ENCODE results near the gene MALRD1.

MALRD1 gene

GRCh38 chr10:19332304-19332703, 283.7 kb downstream of the MALRD1 start:
- Histone ChIP-seq H3K4me1 (no peaks in the 10 kb centered on the region), H4K20me1 (no peaks in the 10 kb centered on the region), H3K9me3 (replicated peaks in 1 of 11) (no peaks in the 10 kb centered on the region; a peak in 1 of 22 replicates), H3K27me3 (no peaks in the 10 kb centered on the region), H3K27ac (no peak overlapping the region), H3K36me3 (no peaks in the 10 kb centered on the region), H3K9ac (no peak overlapping the region), H3K4me2 (no peak overlapping the region), H3K4me3 (no peak overlapping the region)
- TF ChIP-seq Cebpa-rat (IDR thresholded peaks at IDR 0.05), result peak in 2 of 11 experiments; percentile 20 to 28; a peak in 1 of 22 replicates

- Histone ChIP-seq H3K27me3 (no peaks in the 10 kb centered on the region), H3K4me1 (no peaks in the 10 kb centered on the region), H3K4me2 (no peak overlapping the region), H3K27ac (no peak overlapping the region), H3K9me3 (replicated peaks in 1 of 11) (no peaks in the 10 kb centered on the region; a peak in 1 of 22 replicates), H4K20me1 (no peaks in the 10 kb centered on the region), H3K9ac (no peak overlapping the region), H3K4me3 (no peak overlapping the region), H3K36me3 (no peaks in the 10 kb centered on the region)
- no peak for TF ChIP-seq Cebpa-rat (IDR thresholded peaks at IDR 0.05)
Observed at GRCh38 chr10:19333631-19334030, 285.0 kb downstream of the MALRD1 start.

DNA sequence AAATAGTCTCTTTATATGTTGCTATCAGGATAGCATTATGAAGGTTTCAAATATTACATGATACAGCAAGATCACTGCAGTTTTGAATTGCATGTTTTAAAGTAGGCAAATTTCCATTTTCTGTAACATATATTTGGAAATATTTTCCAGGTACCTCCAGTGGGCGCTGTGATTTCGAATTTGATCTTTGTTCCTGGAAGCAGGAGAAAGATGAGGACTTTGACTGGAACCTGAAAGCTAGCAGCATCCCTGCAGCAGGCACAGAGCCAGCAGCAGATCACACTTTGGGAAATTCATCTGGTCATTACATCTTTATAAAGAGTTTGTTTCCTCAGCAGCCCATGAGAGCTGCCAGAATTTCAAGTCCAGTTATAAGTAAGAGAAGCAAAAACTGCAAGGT, 299.0 kb downstream of the MALRD1 start:
- TF ChIP-seq Cebpa-rat (IDR thresholded peaks at IDR 0.05), result no peak
- H3K4me1 ChIP-seq, result no peaks in the 10 kb centered on the region
- H3K9ac ChIP-seq, result no peak overlapping the region
- no peaks in the 10 kb centered on the region for H3K36me3 ChIP-seq
- H3K4me2 ChIP-seq, result no peak overlapping the region
- no peaks in the 10 kb centered on the region for H3K9me3 ChIP-seq (replicated peaks in 1 of 11)
- no peak overlapping the region for H3K27ac ChIP-seq
- H3K4me3 ChIP-seq, result no peak overlapping the region
- H3K27me3 ChIP-seq, result no peaks in the 10 kb centered on the region
- no peaks in the 10 kb centered on the region for H4K20me1 ChIP-seq

- H3K27me3 ChIP-seq, result no peaks in the 10 kb centered on the region
- no peaks in the 10 kb centered on the region for H3K4me1 ChIP-seq
- no peak overlapping the region for H3K9ac ChIP-seq
- no peaks in the 10 kb centered on the region for H3K9me3 ChIP-seq (replicated peaks in 1 of 11)
- H4K20me1 ChIP-seq, result no peaks in the 10 kb centered on the region
- H3K4me2 ChIP-seq, result no peak overlapping the region
- H3K36me3 ChIP-seq, result no peaks in the 10 kb centered on the region
- TF ChIP-seq Cebpa-rat (IDR thresholded peaks at IDR 0.05), result no peak
- H3K27ac ChIP-seq, result no peak overlapping the region
- H3K4me3 ChIP-seq, result no peak overlapping the region
Observed at GRCh38 chr10:19367176-19367575, 318.6 kb downstream of the MALRD1 start.

DNA sequence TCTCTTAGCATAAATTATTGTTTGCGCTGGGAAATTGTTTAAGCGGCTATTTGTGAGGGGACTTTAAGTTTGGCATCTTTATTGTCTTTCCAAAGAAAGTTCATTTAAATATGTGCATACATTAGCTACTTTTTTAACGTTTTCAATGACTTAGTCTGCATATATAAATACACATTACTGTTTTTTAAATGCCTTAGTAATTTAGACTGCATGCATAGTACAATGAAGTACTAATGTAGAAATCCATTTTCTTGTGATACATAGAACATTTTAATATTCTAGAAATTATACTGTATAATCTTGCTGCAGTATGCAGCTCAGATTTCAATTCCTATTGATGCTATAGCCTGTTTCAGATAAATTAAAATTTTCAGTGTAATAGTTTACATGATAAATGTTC, 325.4 kb downstream of the MALRD1 start:
- Histone ChIP-seq H3K9me3 (replicated peaks in 1 of 11) (no peaks in the 10 kb centered on the region), H3K27ac (no peak overlapping the region), H4K20me1 (no peaks in the 10 kb centered on the region), H3K9ac (no peak overlapping the region), H3K36me3 (no peaks in the 10 kb centered on the region), H3K4me1 (0 out of 20 replicates have a peak, but pooled peaks cover 0 to 5% (median 0%) of the 10 kb centered on the region in 10 experiments), H3K27me3 (no peaks in the 10 kb centered on the region), H3K4me3 (no peak overlapping the region), H3K4me2 (no peak overlapping the region)
- no peak for TF ChIP-seq Cebpa-rat (IDR thresholded peaks at IDR 0.05)

- Histone ChIP-seq H3K9me3 (replicated peaks in 1 of 11) (no peaks in the 10 kb centered on the region), H3K4me3 (no peak overlapping the region), H3K36me3 (no peaks in the 10 kb centered on the region), H3K4me1 (no peaks in the 10 kb centered on the region), H3K4me2 (no peak overlapping the region), H3K27me3 (no peaks in the 10 kb centered on the region), H3K27ac (no peak overlapping the region), H3K9ac (no peak overlapping the region), H4K20me1 (no peaks in the 10 kb centered on the region)
- TF ChIP-seq Cebpa-rat (IDR thresholded peaks at IDR 0.05), result no peak
Observed at GRCh38 chr10:19385846-19386450, 337.3 kb downstream of the MALRD1 start.

DNA sequence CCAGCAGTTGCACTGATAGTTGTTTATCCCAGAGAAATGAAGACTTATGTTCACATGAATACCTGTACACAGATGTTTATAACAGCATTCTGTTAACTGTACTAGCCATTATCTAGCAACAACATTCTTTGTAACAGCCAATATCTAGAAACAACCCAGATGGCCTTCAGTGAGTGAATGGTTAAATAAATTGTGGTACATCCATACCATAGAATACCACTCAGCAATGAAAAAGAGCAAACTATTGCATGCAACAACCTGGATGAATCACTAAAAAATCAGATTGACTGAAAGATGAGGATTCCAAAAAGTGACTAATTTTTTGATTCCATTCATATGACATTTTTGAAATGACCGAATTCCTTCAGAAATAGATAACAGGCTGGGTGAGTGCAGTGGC, 360.3 kb downstream of the MALRD1 start:
- Histone ChIP-seq H3K36me3 (no peaks in the 10 kb centered on the region), H3K4me2 (no peak overlapping the region), H3K27me3 (no peaks in the 10 kb centered on the region), H3K9ac (no peak overlapping the region), H3K9me3 (replicated peaks in 1 of 11) (0 out of 22 replicates have a peak, but pooled peaks cover 0 to 5% (median 0%) of the 10 kb centered on the region in 11 experiments), H3K4me1 (no peaks in the 10 kb centered on the region), H3K27ac (no peak overlapping the region), H4K20me1 (no peaks in the 10 kb centered on the region), H3K4me3 (no peak overlapping the region)
- TF ChIP-seq Cebpa-rat (IDR thresholded peaks at IDR 0.05), result no peak

DNA sequence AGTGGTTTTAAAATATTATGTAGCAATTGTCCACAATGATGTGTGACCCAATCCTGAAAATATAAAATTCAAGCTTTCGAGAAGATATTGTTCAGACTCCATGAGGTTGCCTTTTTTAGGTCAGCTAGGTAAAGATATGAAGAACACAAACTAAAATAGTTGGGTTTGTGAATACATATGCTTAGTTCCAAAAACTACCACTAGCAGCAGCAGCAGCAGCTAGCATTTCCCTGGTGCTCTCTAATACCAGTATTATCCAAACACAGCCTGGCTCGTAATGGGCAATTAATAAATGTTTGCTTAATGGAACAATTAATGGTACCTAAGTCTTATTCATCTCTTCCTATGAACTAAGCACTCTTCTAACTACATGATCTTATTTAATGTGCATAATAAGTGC, 362.5 kb downstream of the MALRD1 start:
- Histone ChIP-seq H3K27ac (no peak overlapping the region), H3K36me3 (no peaks in the 10 kb centered on the region), H3K4me3 (no peak overlapping the region), H4K20me1 (no peaks in the 10 kb centered on the region), H3K27me3 (no peaks in the 10 kb centered on the region), H3K9me3 (replicated peaks in 1 of 11) (0 out of 22 replicates have a peak, but pooled peaks cover 0 to 5% (median 0%) of the 10 kb centered on the region in 11 experiments), H3K4me1 (no peaks in the 10 kb centered on the region), H3K9ac (no peak overlapping the region), H3K4me2 (no peak overlapping the region)
- no peak for TF ChIP-seq Cebpa-rat (IDR thresholded peaks at IDR 0.05)

DNA sequence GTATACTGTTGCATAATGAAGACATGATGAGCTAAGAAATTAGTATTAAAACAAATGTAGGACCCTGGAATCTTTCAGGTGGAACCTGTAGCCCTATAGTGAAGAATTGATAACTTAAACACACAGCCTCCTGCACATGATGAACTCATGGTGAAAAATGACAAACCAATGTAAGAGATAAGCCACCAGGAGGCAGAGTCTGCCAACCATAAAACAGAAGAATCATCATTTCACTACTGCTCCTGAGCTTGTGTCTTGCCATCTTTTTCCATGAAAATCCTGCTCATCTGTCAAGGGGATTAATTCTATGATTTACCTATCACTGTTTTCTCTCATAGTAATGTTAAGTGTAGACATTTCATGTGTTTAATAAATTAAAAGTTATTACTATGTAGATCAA, 363.9 kb downstream of the MALRD1 start:
- Histone ChIP-seq H3K4me1 (no peaks in the 10 kb centered on the region), H3K9ac (no peak overlapping the region), H4K20me1 (no peaks in the 10 kb centered on the region), H3K9me3 (replicated peaks in 1 of 11) (0 out of 22 replicates have a peak, but pooled peaks cover 0 to 5% (median 0%) of the 10 kb centered on the region in 11 experiments), H3K4me2 (no peak overlapping the region), H3K36me3 (no peaks in the 10 kb centered on the region), H3K27ac (no peak overlapping the region), H3K27me3 (no peaks in the 10 kb centered on the region), H3K4me3 (no peak overlapping the region)
- TF ChIP-seq Cebpa-rat (IDR thresholded peaks at IDR 0.05), result no peak

- H3K27ac ChIP-seq, result no peak overlapping the region
- H3K27me3 ChIP-seq, result no peaks in the 10 kb centered on the region
- H3K4me1 ChIP-seq, result no peaks in the 10 kb centered on the region
- H3K4me2 ChIP-seq, result no peak overlapping the region
- no peaks in the 10 kb centered on the region for H3K36me3 ChIP-seq
- H3K4me3 ChIP-seq, result no peak overlapping the region
- H4K20me1 ChIP-seq, result no peaks in the 10 kb centered on the region
- H3K9ac ChIP-seq, result no peak overlapping the region
- TF ChIP-seq Cebpa-rat (IDR thresholded peaks at IDR 0.05), result no peak
- H3K9me3 ChIP-seq (replicated peaks in 1 of 11), result no peaks in the 10 kb centered on the region
Observed at GRCh38 chr10:19416164-19416563, 367.6 kb downstream of the MALRD1 start.

All from BLaER1 treated with 17β-estradiol and CSF1 and Interleukin-3, amounts not matched to agents 10 nM and 100 nM (cell line).